ENCODE measurements around the gene AQP3. TPM values are rescaled to one million over a fixed set of nuclear protein-coding genes. Genes with fewer than 3 reads are reported as not detected.
"Not testable (repeated sequence)": the region's sequence is repeated elsewhere in the genome, so short reads cannot be mapped to it uniquely, and the experiment has no call there.

AQP3 gene
- polyA plus RNA-seq, 1 donor: 103 TPM

GRCh38 chr9:33433871-33434270 lies 13.5 kb downstream of the AQP3 start:
- peak overlapping the region; percentile 53 for H3K27ac ChIP-seq (ENCODE audit: low read length)
- no peaks in the 10 kb centered on the region for H3K36me3 ChIP-seq (ENCODE audit: control insufficient read depth, insufficient read depth, low read length)
- DNase-seq: no peak
- no peaks in the 10 kb centered on the region for H3K9me3 ChIP-seq (ENCODE audit: control insufficient read depth, low read depth, low read length)
- peaks cover 36% of the 10 kb centered on the region for H3K4me1 ChIP-seq (ENCODE audit: control insufficient read depth, insufficient read depth, low read length)
- no peaks in the 10 kb centered on the region for H3K27me3 ChIP-seq (ENCODE audit: control insufficient read depth, insufficient read depth, low read length)
- WGBS (ENCODE audit: insufficient coverage, low lambda C conversion rate): no CpG with 5 or more reads among the region's 8 CpGs
- no peak overlapping the region for H3K4me3 ChIP-seq (ENCODE audit: low read length)

GRCh38 chr9:33431420-33431819 lies 16.0 kb downstream of the AQP3 start:
- Histone ChIP-seq H3K9me3 (ENCODE audit: control insufficient read depth, low read depth, low read length) (no peaks in the 10 kb centered on the region), H3K27ac (ENCODE audit: low read length) (no peak overlapping the region), H3K36me3 (ENCODE audit: control insufficient read depth, insufficient read depth, low read length) (no peaks in the 10 kb centered on the region), H3K4me1 (ENCODE audit: control insufficient read depth, insufficient read depth, low read length) (peaks cover 26% of the 10 kb centered on the region), H3K27me3 (ENCODE audit: control insufficient read depth, insufficient read depth, low read length) (no peaks in the 10 kb centered on the region), H3K4me3 (ENCODE audit: low read length) (no peak overlapping the region)
- 83% methylated on average over 1 of the region's 2 CpGs for WGBS (ENCODE audit: insufficient coverage, low lambda C conversion rate)
- DNase-seq: no peak

GRCh38 chr9:33430942-33431341 lies 16.5 kb downstream of the AQP3 start:
- Histone ChIP-seq H3K27me3 (ENCODE audit: control insufficient read depth, insufficient read depth, low read length) (no peaks in the 10 kb centered on the region), H3K4me3 (ENCODE audit: low read length) (no peak overlapping the region), H3K36me3 (ENCODE audit: control insufficient read depth, insufficient read depth, low read length) (no peaks in the 10 kb centered on the region), H3K9me3 (ENCODE audit: control insufficient read depth, low read depth, low read length) (no peaks in the 10 kb centered on the region), H3K4me1 (ENCODE audit: control insufficient read depth, insufficient read depth, low read length) (peaks cover 21% of the 10 kb centered on the region), H3K27ac (ENCODE audit: low read length) (no peak overlapping the region)
- no CpG with 5 or more reads among the region's 1 CpG for WGBS (ENCODE audit: insufficient coverage, low lambda C conversion rate)
- DNase-seq: no peak

GRCh38 chr9:33429256-33429985 lies 18.0 kb downstream of the AQP3 start:
- DNase-seq: peak in 1 of 2 donors; percentile 15
- H3K27ac ChIP-seq (ENCODE audit: low read length): no peak overlapping the region
- H3K4me1 ChIP-seq (ENCODE audit: control insufficient read depth, insufficient read depth, low read length): peaks cover 8% of the 10 kb centered on the region
- H3K27me3 ChIP-seq (ENCODE audit: control insufficient read depth, insufficient read depth, low read length): no peaks in the 10 kb centered on the region
- H3K36me3 ChIP-seq (ENCODE audit: control insufficient read depth, insufficient read depth, low read length): no peaks in the 10 kb centered on the region
- no peak overlapping the region for H3K4me3 ChIP-seq (ENCODE audit: low read length)
- no CpG with 5 or more reads among the region's 3 CpGs for WGBS (ENCODE audit: insufficient coverage, low lambda C conversion rate)
- H3K9me3 ChIP-seq (ENCODE audit: control insufficient read depth, low read depth, low read length): no peaks in the 10 kb centered on the region

- WGBS (ENCODE audit: insufficient coverage, low lambda C conversion rate): 100% methylated on average over 2 of the region's 7 CpGs
- H3K4me1 ChIP-seq (ENCODE audit: control insufficient read depth, insufficient read depth, low read length): no peaks in the 10 kb centered on the region
- no peak overlapping the region for H3K4me3 ChIP-seq (ENCODE audit: low read length)
- no peak for DNase-seq
- H3K27ac ChIP-seq (ENCODE audit: low read length): no peak overlapping the region
- no peaks in the 10 kb centered on the region for H3K9me3 ChIP-seq (ENCODE audit: control insufficient read depth, low read depth, low read length)
- no peaks in the 10 kb centered on the region for H3K27me3 ChIP-seq (ENCODE audit: control insufficient read depth, insufficient read depth, low read length)
- no peaks in the 10 kb centered on the region for H3K36me3 ChIP-seq (ENCODE audit: control insufficient read depth, insufficient read depth, low read length)
Observed at GRCh38 chr9:33426843-33427293, 20.5 kb downstream of the AQP3 start.

GRCh38 chr9:33425128-33425533 lies 22.3 kb downstream of the AQP3 start:
- H3K4me3 ChIP-seq (ENCODE audit: low read length): no peak overlapping the region
- H3K27me3 ChIP-seq (ENCODE audit: control insufficient read depth, insufficient read depth, low read length): no peaks in the 10 kb centered on the region
- H3K27ac ChIP-seq (ENCODE audit: low read length): no peak overlapping the region
- no CpG with 5 or more reads among the region's 4 CpGs for WGBS (ENCODE audit: insufficient coverage, low lambda C conversion rate)
- DNase-seq: no peak
- H3K36me3 ChIP-seq (ENCODE audit: control insufficient read depth, insufficient read depth, low read length): no peaks in the 10 kb centered on the region
- no peaks in the 10 kb centered on the region for H3K9me3 ChIP-seq (ENCODE audit: control insufficient read depth, low read depth, low read length)
- H3K4me1 ChIP-seq (ENCODE audit: control insufficient read depth, insufficient read depth, low read length): no peaks in the 10 kb centered on the region

GRCh38 chr9:33424492-33424891 lies 22.9 kb downstream of the AQP3 start:
- not testable (repeated sequence) for DNase-seq; H3K4me3 ChIP-seq (ENCODE audit: low read length); H3K27me3 ChIP-seq (ENCODE audit: control insufficient read depth, insufficient read depth, low read length); H3K9me3 ChIP-seq (ENCODE audit: control insufficient read depth, low read depth, low read length); H3K4me1 ChIP-seq (ENCODE audit: control insufficient read depth, insufficient read depth, low read length); H3K36me3 ChIP-seq (ENCODE audit: control insufficient read depth, insufficient read depth, low read length); H3K27ac ChIP-seq (ENCODE audit: low read length)
- WGBS (ENCODE audit: insufficient coverage, low lambda C conversion rate): no CpG with 5 or more reads among the region's 6 CpGs

- not testable (repeated sequence) for H3K4me1 ChIP-seq (ENCODE audit: control insufficient read depth, insufficient read depth, low read length); H3K36me3 ChIP-seq (ENCODE audit: control insufficient read depth, insufficient read depth, low read length); H3K4me3 ChIP-seq (ENCODE audit: low read length); H3K27ac ChIP-seq (ENCODE audit: low read length); DNase-seq; H3K27me3 ChIP-seq (ENCODE audit: control insufficient read depth, insufficient read depth, low read length); H3K9me3 ChIP-seq (ENCODE audit: control insufficient read depth, low read depth, low read length)
- WGBS (ENCODE audit: insufficient coverage, low lambda C conversion rate): no CpG with 5 or more reads among the region's 7 CpGs
Observed at GRCh38 chr9:33424043-33424442, 23.4 kb downstream of the AQP3 start.

GRCh38 chr9:33419708-33420303 lies 27.6 kb downstream of the AQP3 start:
- DNase-seq: no peak
- no peak overlapping the region for H3K4me3 ChIP-seq (ENCODE audit: low read length)
- no peaks in the 10 kb centered on the region for H3K36me3 ChIP-seq (ENCODE audit: control insufficient read depth, insufficient read depth, low read length)
- H3K27me3 ChIP-seq (ENCODE audit: control insufficient read depth, insufficient read depth, low read length): no peaks in the 10 kb centered on the region
- H3K9me3 ChIP-seq (ENCODE audit: control insufficient read depth, low read depth, low read length): no peaks in the 10 kb centered on the region
- H3K4me1 ChIP-seq (ENCODE audit: control insufficient read depth, insufficient read depth, low read length): peaks cover 21% of the 10 kb centered on the region
- no peak overlapping the region for H3K27ac ChIP-seq (ENCODE audit: low read length)
- 70% methylated on average over 2 of the region's 10 CpGs for WGBS (ENCODE audit: insufficient coverage, low lambda C conversion rate)

- DNase-seq: peak in 1 of 2 donors; percentile 33
- Histone ChIP-seq H3K9me3 (ENCODE audit: control insufficient read depth, low read depth, low read length) (no peaks in the 10 kb centered on the region), H3K36me3 (ENCODE audit: control insufficient read depth, insufficient read depth, low read length) (no peaks in the 10 kb centered on the region), H3K27me3 (ENCODE audit: control insufficient read depth, insufficient read depth, low read length) (no peaks in the 10 kb centered on the region), H3K4me3 (ENCODE audit: low read length) (no peak overlapping the region), H3K27ac (ENCODE audit: low read length) (no peak overlapping the region), H3K4me1 (ENCODE audit: control insufficient read depth, insufficient read depth, low read length) (peaks cover 31% of the 10 kb centered on the region)
- no CpG with 5 or more reads among the region's 8 CpGs for WGBS (ENCODE audit: insufficient coverage, low lambda C conversion rate)
Observed at GRCh38 chr9:33418090-33418489, 29.3 kb downstream of the AQP3 start.

- Histone ChIP-seq H3K4me1 (ENCODE audit: control insufficient read depth, insufficient read depth, low read length) (peaks cover 31% of the 10 kb centered on the region), H3K27ac (ENCODE audit: low read length) (peak overlapping the region; percentile 27), H3K4me3 (ENCODE audit: low read length) (no peak overlapping the region), H3K36me3 (ENCODE audit: control insufficient read depth, insufficient read depth, low read length) (no peaks in the 10 kb centered on the region), H3K27me3 (ENCODE audit: control insufficient read depth, insufficient read depth, low read length) (no peaks in the 10 kb centered on the region), H3K9me3 (ENCODE audit: control insufficient read depth, low read depth, low read length) (no peaks in the 10 kb centered on the region)
- whole genome bisulfite sequencing (ENCODE audit: insufficient coverage, low lambda C conversion rate): no CpG with 5 or more reads among the region's 5 CpGs
- no peak for DNase-seq
Observed at GRCh38 chr9:33416996-33417395, 30.4 kb downstream of the AQP3 start.
